GM12878 (cell line): ENCODE measurements around the gene NRG2. TPM values are rescaled to one million over a fixed set of nuclear protein-coding genes. Genes with fewer than 3 reads are reported as not detected.

ENCODE experiments used
- ATAC-seq: fragments of 200-7000 bp; cut with Tn5 transposase; 3 replicates; pipeline ENCODE4 v1.9.1; 2020; ENCODE audit warnings: mild to moderate bottlenecking, moderate library complexity
- BruUV-seq: library from RNA; stranded (reverse); fragments of 400-500 nt; replicated peaks from 2 replicates; lab custom pipeline; 2021; lab: Mats Ljungman, UMichigan
- CTCF ChIA-PET: fragments of 300-600 bp; sonication (Branson Sonifier 250); formaldehyde crosslinking; extraction: SDS; loops from one replicate; lab custom pipeline; 2021; ENCODE audit warnings: inconsistent platforms; lab: Yijun Ruan, JAX
- POLR2A ChIA-PET: fragments of 350-600 bp; formaldehyde crosslinking; extraction: SDS; loops from one replicate; lab custom pipeline; 2021; ENCODE audit warnings: inconsistent platforms; lab: Charles Lee
- RAD21 ChIA-PET: fragments of 300-600 bp; sonication (Branson Sonifier 250); formaldehyde crosslinking; loops from one replicate; lab custom pipeline; 2023; ENCODE audit warnings: antibody characterized with exemption; ENCODE audit not compliant: unreplicated experiment; lab: Charles Lee
- SMC1A ChIA-PET: fragments of 300-600 bp; sonication (Branson Sonifier 250); formaldehyde crosslinking; loops from one replicate; lab custom pipeline; 2023; ENCODE audit not compliant: unreplicated experiment, uncharacterized antibody; lab: Charles Lee
- DNase-seq: peaks from one replicate; pipeline ENCODE4 v3.0.0-alpha.2; 2011; ENCODE audit warnings: low read depth, low spot score
- FAIRE-seq: peaks from 3 replicates; lab custom pipeline; 2011; peaks lifted over from hg19 to GRCh38; lab: Jason Lieb, UNC
- H2AFZ ChIP-seq: 2 replicates; pipeline ENCODE4 v1.6.0; 2011; ENCODE audit warnings: low read depth, low read length, control low read depth; ENCODE audit not compliant: control insufficient read depth
- H3K27ac ChIP-seq: 2 replicates; pipeline ENCODE4 v1.5.1; 2011; ENCODE audit warnings: control low read depth; ENCODE audit not compliant: control insufficient read depth, insufficient read depth
- H3K27me3 ChIP-seq, 2 experiments: replicated peaks in 1 of 2; 2 replicates each; pipeline versions ENCODE4 v1.6.0 to v1.6.1; 2011; ENCODE audit warnings: low read length in 1 of 2; ENCODE audit not compliant: control insufficient read depth in 2 of 2, insufficient read depth in 2 of 2
- H3K36me3 ChIP-seq, 2 experiments: 2 replicates each; pipeline ENCODE4 v1.5.1; 2011; ENCODE audit warnings: low read length in 1 of 2; ENCODE audit not compliant: control insufficient read depth in 2 of 2, insufficient read depth in 2 of 2
- H3K4me1 ChIP-seq: 2 replicates; pipeline ENCODE4 v1.6.1; 2011; ENCODE audit warnings: mild to moderate bottlenecking, low read length, moderate library complexity, mixed read lengths; ENCODE audit not compliant: control insufficient read depth, insufficient read depth
- H3K4me2 ChIP-seq: 2 replicates; pipeline ENCODE4 v1.6.0; 2011; ENCODE audit warnings: control low read depth; ENCODE audit not compliant: control insufficient read depth, insufficient read depth
- H3K4me3 ChIP-seq: fragments of 200-600 bp; sonication (generic); 2 replicates; pipeline ENCODE4 v1.5.1; 2016
- H3K79me2 ChIP-seq: 2 replicates; pipeline ENCODE4 v1.6.0; 2011; ENCODE audit warnings: low read length; ENCODE audit not compliant: control insufficient read depth, insufficient read depth
- H3K9ac ChIP-seq: 2 replicates; pipeline ENCODE4 v1.8.0; 2011; ENCODE audit warnings: low read length, control low read depth, mixed read lengths; ENCODE audit not compliant: control insufficient read depth, insufficient read depth
- H3K9me3 ChIP-seq: replicated peaks from 3 replicates; pipeline ENCODE4 v1.5.1; 2011; ENCODE audit warnings: mild to moderate bottlenecking, low read length; ENCODE audit not compliant: control insufficient read depth, insufficient read depth
- H4K20me1 ChIP-seq: 2 replicates; pipeline ENCODE4 v1.6.0; 2011; ENCODE audit not compliant: control insufficient read depth, insufficient read depth
- EED ChIP-seq: sonication (generic); IDR thresholded peaks from 2 replicates; pipeline ENCODE4 v1.6.1; 2016; ENCODE audit warnings: antibody characterized with exemption, low read depth
- GATAD2B ChIP-seq: fragments of 450-650 bp; conservative IDR thresholded peaks from 2 replicates; pipeline ENCODE4 v1.6.1; 2017; ENCODE audit warnings: low read depth, mild to moderate bottlenecking, moderate library complexity
- JUNB ChIP-seq: IDR thresholded peaks from 2 replicates; pipeline ENCODE4 v1.6.1; 2016; ENCODE audit warnings: antibody characterized with exemption, mild to moderate bottlenecking
- MEF2A ChIP-seq: IDR thresholded peaks from 2 replicates; pipeline ENCODE4 v1.6.1; 2011; ENCODE audit warnings: low read depth, mild to moderate bottlenecking, low read length, moderate library complexity; ENCODE audit not compliant: insufficient read depth
- RUNX3 ChIP-seq: IDR thresholded peaks from 2 replicates; pipeline ENCODE4 v1.6.1; 2012; ENCODE audit warnings: low read length, inconsistent platforms
- SMAD1 ChIP-seq: fragments of 450-650 bp; IDR thresholded peaks from 2 replicates; pipeline ENCODE4 v1.6.1; 2018; ENCODE audit warnings: mild to moderate bottlenecking, low read depth; ENCODE audit not compliant: partially characterized antibody
- ZZZ3 ChIP-seq: IDR thresholded peaks from 2 replicates; pipeline ENCODE4 v1.6.1; 2011; ENCODE audit warnings: low read depth; ENCODE audit not compliant: control insufficient read depth, insufficient read length
- WGBS: methylation state at CpG from one replicate; pipeline ENCODE4 v1.1.6; 2016; ENCODE audit warnings: low lambda C conversion rate; ENCODE audit not compliant: insufficient replicate concordance, insufficient coverage; ENCODE audit errors: missing lambda C conversion rate; 5-methylcytosine and 5-hydroxymethylcytosine counted together
- in situ Hi-C: fragments of 300-500 bp; cut with MboI; formaldehyde crosslinking; loops from 9 replicates; pipeline ENCODE4 v1.14.3; 2018; ENCODE audit warnings: mixed read lengths
- intact Hi-C: fragments of 100-400 bp; cut with micrococcal nuclease; formaldehyde crosslinking; loops from one replicate; pipeline ENCODE4 v1.14.2; 2022; ENCODE audit not compliant: unreplicated experiment
- polyA plus RNA-seq, 11 experiments: library from polyadenylated mRNA; depleted of rRNA in 4 of 11; unstranded in 6 of 11; stranded (reverse) in 5 of 11; fragments of >200 nt; fragmentation: Nextera tagmentation in 4 of 11; fragmentation: Illumina TruSeq in 1 of 11; extraction: Ambion mirVana in 4 of 11; extraction: Trizol in 1 of 11; gene quantifications; 1 replicate in 1 of 11; 2 replicates in 10 of 11; pipeline versions ENCODE4 v1.2.1 to v1.2.3, GENCODE V29; 2011 to 2016; ENCODE audit warnings: inconsistent platforms in 2 of 11, missing spikeins in 2 of 11, low read depth in 1 of 11
- total RNA-seq, 4 experiments: library from RNA; depleted of rRNA in 3 of 4; stranded (reverse); fragments of >200 nt in 3 of 4; fragmentation: Illumina TruSeq in 1 of 4; extraction: Trizol in 1 of 4; gene quantifications; 2 replicates each; pipeline versions ENCODE4 v1.2.1 to v1.2.3, GENCODE V29; 2013 to 2021
- TF ChIP-seq, protein P1 (sequence below): IDR thresholded peaks from 2 replicates; pipeline ENCODE4 v1.6.1; 2011; ENCODE audit warnings: mild to moderate bottlenecking, low read depth, low read length, moderate library complexity; ENCODE audit not compliant: insufficient replicate concordance
- TF ChIP-seq, protein P2 (sequence below): IDR thresholded peaks from 2 replicates; pipeline ENCODE4 v1.6.1; 2012; ENCODE audit warnings: improper control_type of control experiment, low read depth, low read length; ENCODE audit not compliant: insufficient replicate concordance

Gene NRG2
- total and polyA plus RNA-seq, 10 of the 15 experiments (the other 5 are each of a cell fraction or from before 2014, with no cell fraction given), result 0.10 to 21.7 (median 9.6) TPM

DNA sequence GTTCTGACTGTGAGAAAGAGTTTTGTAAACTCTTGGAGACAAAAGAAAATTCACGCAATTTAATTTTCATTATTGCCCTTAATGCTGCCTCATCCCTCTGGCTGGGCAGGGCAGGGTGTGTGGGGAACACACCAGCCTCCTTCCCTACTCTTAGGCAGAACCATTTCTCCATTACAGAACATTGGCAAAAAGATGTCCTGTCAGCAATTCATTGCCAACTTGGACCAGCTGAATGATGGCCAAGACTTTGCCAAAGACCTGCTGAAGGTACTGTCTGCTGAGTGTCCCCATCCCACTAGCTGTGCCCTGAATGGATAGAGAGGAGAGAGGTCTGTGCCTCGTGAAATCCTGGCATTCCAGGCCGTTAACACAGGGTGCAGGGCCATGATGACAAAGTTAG lies 209.6 kb downstream of the NRG2 start:
- H3K4me1 ChIP-seq, result no peaks in the 10 kb centered on the region
- H3K27ac ChIP-seq, result no peak overlapping the region
- ChIA-PET POLR2A (no interaction called here), RAD21 (no interaction called here), CTCF (interaction anchor here (0.8 to 1.4 kb wide), 2 partner anchors 10 to 46 kb away, joined by 3 to 4 read pairs; no protein-coding TSS in a partner anchor), SMC1A (interaction anchor here (1.1 kb wide), 1 partner anchor 10 kb away, joined by 3 read pairs; no protein-coding TSS in a partner anchor)
- no peak overlapping the region for H3K9ac ChIP-seq
- H3K9me3 ChIP-seq, result no peaks in the 10 kb centered on the region
- no peaks in the 10 kb centered on the region; a peak in 1 of 4 replicates for H3K27me3 ChIP-seq
- no peaks in the 10 kb centered on the region for H3K36me3 ChIP-seq
- no TSS peak for BruUV-seq
- ATAC-seq, result no peak
- no peaks in the 10 kb centered on the region for H4K20me1 ChIP-seq
- TF ChIP-seq, protein P1, sequence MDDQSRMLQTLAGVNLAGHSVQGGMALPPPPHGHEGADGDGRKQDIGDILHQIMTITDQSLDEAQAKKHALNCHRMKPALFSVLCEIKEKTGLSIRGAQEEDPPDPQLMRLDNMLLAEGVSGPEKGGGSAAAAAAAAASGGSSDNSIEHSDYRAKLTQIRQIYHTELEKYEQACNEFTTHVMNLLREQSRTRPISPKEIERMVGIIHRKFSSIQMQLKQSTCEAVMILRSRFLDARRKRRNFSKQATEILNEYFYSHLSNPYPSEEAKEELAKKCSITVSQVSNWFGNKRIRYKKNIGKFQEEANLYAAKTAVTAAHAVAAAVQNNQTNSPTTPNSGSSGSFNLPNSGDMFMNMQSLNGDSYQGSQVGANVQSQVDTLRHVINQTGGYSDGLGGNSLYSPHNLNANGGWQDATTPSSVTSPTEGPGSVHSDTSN, result no peak
- H2AFZ ChIP-seq, result no peak overlapping the region
- no peak overlapping the region for H3K4me3 ChIP-seq
- no peaks in the 10 kb centered on the region for H3K79me2 ChIP-seq
- FAIRE-seq, result no peak
- no peak overlapping the region for H3K4me2 ChIP-seq
- in situ Hi-C loops (no loop called here), intact Hi-C loops (no loop called here)
- WGBS, result 24% methylated on average over 3 of the region's 3 CpGs
- no peak for DNase-seq

DNA sequence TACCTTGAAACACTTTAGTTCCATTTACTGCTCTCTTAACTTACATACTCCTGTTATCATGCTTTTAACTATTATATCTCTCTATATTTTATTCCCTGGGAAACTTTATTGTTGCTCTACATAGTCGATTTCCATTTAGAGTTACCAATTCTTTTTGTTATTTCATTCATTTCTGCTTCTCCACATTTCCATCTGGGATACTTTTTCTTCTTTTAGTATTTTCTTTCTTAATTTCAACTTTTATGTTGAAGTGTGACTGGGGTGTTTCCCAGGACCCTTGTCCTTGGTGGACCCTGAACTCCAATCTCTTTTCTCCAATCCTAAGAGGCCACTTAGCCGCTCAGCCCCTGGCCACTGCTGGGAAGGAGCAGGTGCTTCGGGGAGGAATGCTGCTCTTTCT lies 211.5 kb downstream of the NRG2 start:
- WGBS, result 27% methylated on average over 3 of the region's 3 CpGs
- no peak overlapping the region for H3K4me3 ChIP-seq
- SMC1A ChIA-PET, result no interaction called here
- H3K4me2 ChIP-seq, result no peak overlapping the region
- intact Hi-C loops (no loop called here), in situ Hi-C loops (no loop called here)
- H3K36me3 ChIP-seq, result no peaks in the 10 kb centered on the region
- no peaks in the 10 kb centered on the region; the same call in 1 of the 2 replicates for H4K20me1 ChIP-seq
- POLR2A ChIA-PET, result no interaction called here
- H3K27ac ChIP-seq, result no peak overlapping the region
- no peaks in the 10 kb centered on the region for H3K9me3 ChIP-seq
- H3K9ac ChIP-seq, result no peak overlapping the region
- H2AFZ ChIP-seq, result no peak overlapping the region
- FAIRE-seq (no peak), ATAC-seq (no peak), DNase-seq (no peak)
- no peaks in the 10 kb centered on the region for H3K79me2 ChIP-seq
- H3K27me3 ChIP-seq, result no peaks in the 10 kb centered on the region; a peak in 1 of 4 replicates
- RAD21 ChIA-PET, result no interaction called here
- CTCF ChIA-PET, result no interaction called here
- no peaks in the 10 kb centered on the region for H3K4me1 ChIP-seq
- no TSS peak for BruUV-seq
- no peak for TF ChIP-seq EED
- TF ChIP-seq, protein P2, sequence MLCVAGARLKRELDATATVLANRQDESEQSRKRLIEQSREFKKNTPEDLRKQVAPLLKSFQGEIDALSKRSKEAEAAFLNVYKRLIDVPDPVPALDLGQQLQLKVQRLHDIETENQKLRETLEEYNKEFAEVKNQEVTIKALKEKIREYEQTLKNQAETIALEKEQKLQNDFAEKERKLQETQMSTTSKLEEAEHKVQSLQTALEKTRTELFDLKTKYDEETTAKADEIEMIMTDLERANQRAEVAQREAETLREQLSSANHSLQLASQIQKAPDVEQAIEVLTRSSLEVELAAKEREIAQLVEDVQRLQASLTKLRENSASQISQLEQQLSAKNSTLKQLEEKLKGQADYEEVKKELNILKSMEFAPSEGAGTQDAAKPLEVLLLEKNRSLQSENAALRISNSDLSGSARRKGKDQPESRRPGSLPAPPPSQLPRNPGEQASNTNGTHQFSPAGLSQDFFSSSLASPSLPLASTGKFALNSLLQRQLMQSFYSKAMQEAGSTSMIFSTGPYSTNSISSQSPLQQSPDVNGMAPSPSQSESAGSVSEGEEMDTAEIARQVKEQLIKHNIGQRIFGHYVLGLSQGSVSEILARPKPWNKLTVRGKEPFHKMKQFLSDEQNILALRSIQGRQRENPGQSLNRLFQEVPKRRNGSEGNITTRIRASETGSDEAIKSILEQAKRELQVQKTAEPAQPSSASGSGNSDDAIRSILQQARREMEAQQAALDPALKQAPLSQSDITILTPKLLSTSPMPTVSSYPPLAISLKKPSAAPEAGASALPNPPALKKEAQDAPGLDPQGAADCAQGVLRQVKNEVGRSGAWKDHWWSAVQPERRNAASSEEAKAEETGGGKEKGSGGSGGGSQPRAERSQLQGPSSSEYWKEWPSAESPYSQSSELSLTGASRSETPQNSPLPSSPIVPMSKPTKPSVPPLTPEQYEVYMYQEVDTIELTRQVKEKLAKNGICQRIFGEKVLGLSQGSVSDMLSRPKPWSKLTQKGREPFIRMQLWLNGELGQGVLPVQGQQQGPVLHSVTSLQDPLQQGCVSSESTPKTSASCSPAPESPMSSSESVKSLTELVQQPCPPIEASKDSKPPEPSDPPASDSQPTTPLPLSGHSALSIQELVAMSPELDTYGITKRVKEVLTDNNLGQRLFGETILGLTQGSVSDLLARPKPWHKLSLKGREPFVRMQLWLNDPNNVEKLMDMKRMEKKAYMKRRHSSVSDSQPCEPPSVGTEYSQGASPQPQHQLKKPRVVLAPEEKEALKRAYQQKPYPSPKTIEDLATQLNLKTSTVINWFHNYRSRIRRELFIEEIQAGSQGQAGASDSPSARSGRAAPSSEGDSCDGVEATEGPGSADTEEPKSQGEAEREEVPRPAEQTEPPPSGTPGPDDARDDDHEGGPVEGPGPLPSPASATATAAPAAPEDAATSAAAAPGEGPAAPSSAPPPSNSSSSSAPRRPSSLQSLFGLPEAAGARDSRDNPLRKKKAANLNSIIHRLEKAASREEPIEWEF, result no peak
- no peak for TF ChIP-seq ZZZ3
- no peak for TF ChIP-seq GATAD2B
- TF ChIP-seq MEF2A, result no peak
- TF ChIP-seq RUNX3, result no peak
- TF ChIP-seq SMAD1, result no peak
- TF ChIP-seq JUNB, result no peak
